Smooth muscle cell of bladder (primary cell): Measurements from ENCODE around the gene RCVRN. TPM values are rescaled to one million over a fixed set of nuclear protein-coding genes. Genes with fewer than 3 reads are reported as not detected.

Source experiments
- total RNA-seq: library from RNA; depleted of rRNA; stranded (reverse); fragments of >200 nt; gene quantifications from 2 replicates; pipeline ENCODE4 v1.2.3, GENCODE V29; 2014

RCVRN gene
- 0.28 and 0.37 TPM in 2 replicates for total RNA-seq

DNA sequence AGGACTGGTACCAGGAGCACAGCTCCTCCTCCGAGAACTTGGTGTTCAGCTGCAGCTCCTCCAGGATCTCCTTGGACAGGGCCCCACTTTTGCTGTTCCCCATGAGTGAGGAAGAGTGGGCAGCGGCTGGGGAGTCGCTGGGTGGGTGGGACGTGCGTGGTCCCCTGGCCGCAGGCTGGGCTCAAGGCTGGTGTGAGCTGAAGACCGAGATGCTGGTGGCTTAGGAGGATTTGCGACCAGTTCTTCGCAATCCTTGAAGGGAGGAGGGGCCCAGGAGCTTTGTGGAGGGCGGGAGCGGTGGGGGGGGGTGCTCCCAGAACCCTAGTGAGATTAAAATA, at the start of gene RCVRN:
RCVRN (minus strand) TSS at position 194 of the 338 bp plus-strand sequence; CDS start at position 103, 91 bp downstream.

Other genes with a start within 250 kb of the RCVRN start
- gene DHRS7C, start 113.7 kb downstream of the RCVRN start, total RNA-seq = not detected in 2 replicates
- not detected in 2 replicates for gene GSG1L2, start 83.2 kb downstream of the RCVRN start, total RNA-seq
- 0.28 and 0.85 TPM in 2 replicates for gene GLP2R, start 79.3 kb downstream of the RCVRN start, total RNA-seq